HG03045 (cell line): ENCODE measurements around the gene TMEM219.
"Not testable (repeated sequence)": the region's sequence is repeated elsewhere in the genome, so short reads cannot be mapped to it uniquely, and the experiment has no call there.

Experiments used
- ATAC-seq: cut with Tn5 transposase; IDR thresholded peaks from one replicate; pipeline ENCODE4 v1.9.1; 2021; ENCODE audit warnings: mild to moderate bottlenecking, moderate library complexity; ENCODE audit not compliant: unreplicated experiment

The TMEM219 gene

GRCh38 chr16:30010844-30011713 is 49.2 kb downstream of the TMEM219 start, which contains the start of gene DOC2A:
TSS of gene DOC2A (minus strand) at chr16:30011027. CDS start at chr16:30010222, 805 bp downstream.
- ATAC-seq: no peak

GRCh38 chr16:30011714-30012504 is 50.0 kb downstream of the TMEM219 start:
- ATAC-seq: no peak

GRCh38 chr16:30012598-30012997 is 50.7 kb downstream of the TMEM219 start:
- ATAC-seq: not testable (repeated sequence)

GRCh38 chr16:30015450-30015849 is 53.6 kb downstream of the TMEM219 start:
- ATAC-seq: not testable (repeated sequence)

- no peak for ATAC-seq
Observed at GRCh38 chr16:30016555-30017276, 54.8 kb downstream of the TMEM219 start.

GRCh38 chr16:30017277-30017656 is 55.4 kb downstream of the TMEM219 start:
- ATAC-seq: no peak

GRCh38 chr16:30017937-30018336 is 56.1 kb downstream of the TMEM219 start:
- not testable (repeated sequence) for ATAC-seq

- no peak for ATAC-seq
Observed at GRCh38 chr16:30018731-30019158, 56.9 kb downstream of the TMEM219 start.
